GM19351 (cell line): ENCODE results near the gene MEGF11.

Source experiments
- ATAC-seq: cut with Tn5 transposase; IDR thresholded peaks from one replicate; pipeline ENCODE4 v1.9.1; 2021; ENCODE audit warnings: mild to moderate bottlenecking, moderate library complexity; ENCODE audit not compliant: unreplicated experiment

The MEGF11 gene

DNA sequence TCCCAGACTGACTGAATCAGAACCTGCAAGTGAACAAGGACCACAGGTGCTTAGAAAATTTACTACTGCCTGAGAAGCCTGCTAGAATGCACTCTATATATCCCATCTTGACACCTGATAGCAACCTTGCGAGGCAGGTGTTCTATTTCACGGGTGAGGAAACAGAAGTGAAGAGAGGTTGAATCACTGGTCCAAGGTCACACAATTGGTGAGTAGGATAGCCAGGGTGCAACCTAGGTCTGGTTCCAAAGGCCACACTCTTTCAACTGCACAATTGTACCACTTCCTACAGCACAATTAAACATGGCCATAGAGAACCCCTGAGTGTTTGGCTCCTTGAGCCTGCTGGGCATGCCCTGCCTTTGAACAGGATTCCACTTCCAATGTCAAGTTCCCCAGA is 297.2 kb downstream of the MEGF11 start:
- ATAC-seq, result no peak

DNA sequence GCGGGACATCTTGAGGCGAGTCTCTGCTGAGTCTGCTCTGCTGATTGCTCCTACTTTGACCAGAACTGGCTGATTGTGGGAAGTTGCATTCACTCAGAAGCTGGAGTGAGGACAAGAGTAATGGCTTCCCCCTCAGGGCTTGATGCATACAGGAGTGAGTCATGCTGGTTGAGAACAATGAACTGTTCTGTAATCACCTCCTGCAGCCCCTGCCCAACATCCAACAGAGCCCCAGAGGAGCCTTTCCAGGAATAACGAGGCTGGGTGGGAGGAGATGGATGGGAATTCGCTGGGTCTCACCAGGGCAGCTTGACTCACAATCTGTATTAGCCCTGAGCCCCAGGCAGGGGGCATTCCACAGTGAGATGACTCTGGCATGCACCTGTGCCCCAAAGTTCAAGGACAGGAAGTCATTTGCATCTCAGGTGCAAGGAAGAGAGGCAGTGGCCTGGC is 299.2 kb downstream of the MEGF11 start:
- no peak for ATAC-seq

DNA sequence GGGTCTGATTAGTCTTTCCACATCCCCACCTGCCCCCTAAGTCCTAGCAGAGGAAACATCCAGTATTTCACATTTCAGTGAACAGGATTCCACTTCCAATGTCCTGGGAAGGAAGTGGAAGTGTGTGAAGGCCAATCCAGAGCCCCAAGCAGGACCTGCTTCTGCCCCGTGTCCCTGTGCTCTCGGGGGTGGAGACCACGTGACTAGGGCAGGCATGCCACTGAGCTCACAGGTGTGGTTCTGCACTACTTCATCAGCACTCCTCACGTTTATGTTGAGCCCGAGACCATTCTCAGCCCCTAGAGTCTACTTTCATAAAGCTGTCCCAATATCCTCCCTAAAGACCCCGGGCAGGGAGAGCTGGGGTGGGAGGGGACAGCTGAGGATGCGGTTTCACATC is 299.9 kb downstream of the MEGF11 start:
- ATAC-seq, result no peak

DNA sequence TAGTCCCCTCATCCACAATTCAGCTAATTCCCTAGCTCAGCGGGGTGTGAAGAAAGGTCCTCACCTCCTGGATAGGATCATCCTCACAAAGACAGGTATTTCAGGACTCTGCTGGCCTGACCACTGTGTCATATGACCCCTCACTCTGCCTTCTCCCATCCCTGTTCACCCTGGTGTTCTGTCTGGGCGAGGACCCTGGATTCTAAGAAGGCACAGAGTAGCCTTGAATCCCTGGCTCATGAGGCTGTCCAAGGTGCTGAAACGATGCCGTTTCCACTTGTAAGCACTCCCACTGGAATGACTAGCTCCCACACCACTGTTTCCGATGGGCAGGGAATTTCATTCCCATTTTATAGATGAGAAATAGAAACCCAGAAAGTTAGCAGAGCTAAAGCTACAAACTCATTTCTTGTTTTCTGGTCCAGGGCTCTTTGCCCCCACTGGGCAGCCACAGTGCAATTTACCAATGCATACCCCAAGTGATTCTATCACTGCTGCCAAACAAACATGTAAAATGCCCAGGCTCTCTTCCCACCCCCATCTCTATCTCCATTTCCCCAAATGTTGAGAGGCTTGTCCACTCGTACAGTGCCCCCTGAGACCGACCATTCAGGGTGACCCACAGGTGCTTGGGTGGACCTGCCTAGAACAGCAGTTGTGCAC is 301.0 kb downstream of the MEGF11 start:
- ATAC-seq, result no peak

DNA sequence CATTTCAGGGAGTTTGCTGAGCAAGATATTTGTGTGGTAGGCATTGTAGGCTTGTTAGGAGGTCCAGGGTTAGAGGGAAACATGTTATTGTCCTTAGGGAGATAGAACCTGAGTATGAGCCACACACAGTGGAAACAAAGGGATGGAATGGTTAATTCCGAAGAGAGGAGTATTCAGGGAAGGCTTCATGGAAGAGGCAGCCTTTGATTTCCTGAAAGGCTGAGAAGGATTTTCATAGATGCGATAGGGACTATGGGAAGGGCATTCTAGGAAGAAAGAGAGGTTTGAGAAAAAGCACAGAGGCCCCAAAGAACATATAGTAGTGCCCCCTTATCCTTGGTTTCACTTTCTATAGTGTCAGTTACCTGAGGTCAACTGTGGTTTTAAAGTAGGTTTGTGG is 302.5 kb downstream of the MEGF11 start:
- ATAC-seq, result no peak

DNA sequence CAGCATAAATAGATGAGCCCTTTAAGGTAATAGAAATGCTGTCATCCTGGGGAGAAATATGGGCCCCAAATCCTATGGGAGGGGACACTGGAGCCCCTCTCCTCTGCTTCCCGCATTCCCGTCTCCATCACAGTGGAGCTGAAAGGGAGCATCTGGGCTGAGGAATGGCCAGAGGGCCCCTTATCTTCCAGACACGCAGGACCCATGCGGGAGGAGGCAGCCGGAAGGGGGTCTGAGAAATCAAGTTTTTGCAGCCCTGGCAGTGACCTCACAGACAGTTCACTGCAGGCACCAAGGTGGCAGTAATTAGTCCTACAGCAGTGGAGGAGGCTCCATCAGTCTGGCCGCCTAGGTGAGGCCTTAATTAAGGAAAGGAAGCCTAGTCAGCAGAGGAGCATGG is 304.1 kb downstream of the MEGF11 start:
- no peak for ATAC-seq

DNA sequence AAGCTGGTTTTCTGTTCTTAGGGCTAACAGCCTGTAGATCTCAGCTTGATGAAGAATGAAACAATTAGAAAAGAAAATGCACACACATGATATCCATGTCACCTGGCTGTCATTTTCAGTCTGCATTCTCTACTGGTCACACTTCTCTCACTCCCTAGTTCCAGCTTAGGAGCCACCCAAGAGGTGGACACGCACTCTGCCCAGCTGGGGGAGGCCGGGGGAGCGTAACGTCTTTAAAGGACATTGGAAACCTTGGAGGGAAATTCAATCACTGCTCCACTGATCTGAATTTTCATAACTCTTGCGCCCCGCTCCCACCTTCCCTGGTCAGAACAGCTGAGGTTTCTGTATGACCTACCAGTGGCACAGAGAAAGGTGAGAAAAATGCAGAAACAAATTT is 304.5 kb downstream of the MEGF11 start:
- no peak for ATAC-seq

DNA sequence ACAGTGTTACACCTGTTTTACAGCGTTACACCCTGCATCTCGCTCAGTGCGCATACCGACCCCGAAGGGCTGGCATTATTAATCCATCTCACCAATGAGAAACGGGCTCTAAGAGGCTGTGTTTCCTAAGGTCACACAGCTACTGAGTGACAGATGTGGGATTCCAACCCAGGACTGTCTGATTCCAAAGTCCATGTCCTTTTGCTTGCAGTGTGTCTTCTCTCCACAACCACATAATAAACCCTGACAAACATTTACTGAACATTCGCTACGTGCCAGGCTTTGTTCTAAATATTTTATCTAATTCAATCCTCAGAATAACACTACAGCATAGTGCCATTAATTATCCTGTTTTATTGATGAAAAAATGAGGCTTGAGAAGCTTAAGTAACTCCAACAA is 305.2 kb downstream of the MEGF11 start:
- ATAC-seq, result no peak

DNA sequence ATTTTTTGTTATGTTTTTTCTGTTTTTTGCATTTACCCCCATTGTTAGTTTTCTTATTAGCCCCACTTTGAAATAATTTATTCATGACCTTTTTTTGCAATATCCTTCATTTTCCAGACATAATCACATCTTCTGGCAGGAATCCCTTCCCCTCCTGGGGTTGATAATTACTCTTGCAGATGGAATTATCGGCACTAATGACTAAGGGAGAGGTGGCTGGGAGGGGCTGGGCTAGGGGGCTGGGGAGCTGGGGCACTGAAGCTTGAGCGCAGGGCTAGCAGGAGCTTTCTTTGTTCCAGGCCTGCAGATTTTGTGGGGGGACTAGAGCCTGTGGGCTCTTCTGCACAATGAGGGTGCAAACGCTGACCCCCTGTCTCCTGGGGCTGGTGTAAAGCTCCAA is 306.5 kb downstream of the MEGF11 start:
- no peak for ATAC-seq

DNA sequence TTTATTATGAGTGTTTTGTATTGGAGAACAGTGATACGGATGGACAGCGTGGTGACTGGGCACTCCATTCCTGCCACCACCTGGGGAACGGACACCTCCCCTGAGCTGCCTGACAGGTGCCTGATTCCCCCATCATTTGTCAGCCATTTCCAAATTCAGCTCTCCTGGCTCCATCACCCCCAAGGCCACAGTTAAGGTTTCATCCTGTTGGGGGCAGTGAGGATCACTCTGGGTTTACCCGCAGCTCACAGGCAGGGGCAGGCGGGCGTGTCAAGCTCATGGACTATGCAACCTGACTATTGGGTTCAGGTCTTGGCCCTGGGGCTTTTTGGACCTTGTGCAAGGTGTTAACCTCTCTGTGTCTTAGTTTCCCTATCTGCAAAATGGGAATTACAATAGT is 307.9 kb downstream of the MEGF11 start:
- ATAC-seq, result no peak

DNA sequence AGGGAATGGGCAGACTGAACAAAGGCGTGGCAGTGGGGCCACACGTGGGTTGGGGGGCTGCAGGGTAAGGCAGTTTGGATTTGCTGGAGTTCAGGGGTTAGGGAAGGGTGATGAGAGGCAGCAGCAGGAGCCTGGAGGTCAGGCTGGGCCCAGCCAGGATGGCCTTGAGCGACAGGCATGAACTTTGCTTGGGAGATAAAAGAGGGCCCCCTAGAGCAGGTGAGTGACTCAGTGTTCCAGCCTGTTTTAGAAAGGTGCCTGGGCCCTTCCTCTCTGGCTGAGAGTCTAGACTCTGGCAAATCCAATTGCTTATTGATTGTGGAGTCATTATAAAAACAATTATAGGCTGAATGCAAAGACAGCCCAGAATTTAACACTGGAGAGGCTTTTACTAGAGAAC is 309.1 kb downstream of the MEGF11 start:
- ATAC-seq, result no peak

DNA sequence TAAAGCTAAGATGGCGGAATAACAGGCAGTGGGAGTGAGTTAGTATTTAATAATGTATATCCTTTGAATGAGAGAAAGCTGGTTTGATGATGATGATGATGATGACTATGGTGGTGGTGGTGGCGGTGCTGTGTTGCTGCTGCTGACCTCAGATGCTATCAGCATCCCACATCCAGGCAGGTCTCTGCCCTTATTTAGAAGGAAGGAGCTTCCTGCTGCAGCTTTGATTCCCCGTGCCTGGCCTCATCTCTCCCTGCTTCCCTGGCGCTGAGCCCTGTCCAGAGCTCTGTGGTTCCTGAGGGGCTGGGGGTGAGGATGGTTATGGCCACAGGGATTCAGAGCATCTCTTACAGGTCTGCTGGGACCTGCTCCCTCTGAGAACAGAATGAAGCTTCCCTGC is 311.1 kb downstream of the MEGF11 start:
- ATAC-seq, result no peak

DNA sequence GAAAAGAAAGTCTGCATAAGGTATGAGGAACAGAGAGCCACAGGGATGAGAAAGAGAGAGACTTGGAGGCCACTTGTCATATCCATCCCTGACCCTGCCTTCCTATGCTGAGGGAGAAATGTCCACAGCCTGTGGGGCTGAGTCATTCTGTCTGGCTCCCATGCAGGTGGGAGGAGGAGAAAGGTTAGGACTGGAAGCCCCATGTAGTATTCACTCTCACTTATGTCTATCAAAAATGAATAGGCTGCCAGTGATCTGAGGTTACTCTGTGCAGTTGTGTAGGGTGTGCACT is 313.0 kb downstream of the MEGF11 start:
- no peak for ATAC-seq

DNA sequence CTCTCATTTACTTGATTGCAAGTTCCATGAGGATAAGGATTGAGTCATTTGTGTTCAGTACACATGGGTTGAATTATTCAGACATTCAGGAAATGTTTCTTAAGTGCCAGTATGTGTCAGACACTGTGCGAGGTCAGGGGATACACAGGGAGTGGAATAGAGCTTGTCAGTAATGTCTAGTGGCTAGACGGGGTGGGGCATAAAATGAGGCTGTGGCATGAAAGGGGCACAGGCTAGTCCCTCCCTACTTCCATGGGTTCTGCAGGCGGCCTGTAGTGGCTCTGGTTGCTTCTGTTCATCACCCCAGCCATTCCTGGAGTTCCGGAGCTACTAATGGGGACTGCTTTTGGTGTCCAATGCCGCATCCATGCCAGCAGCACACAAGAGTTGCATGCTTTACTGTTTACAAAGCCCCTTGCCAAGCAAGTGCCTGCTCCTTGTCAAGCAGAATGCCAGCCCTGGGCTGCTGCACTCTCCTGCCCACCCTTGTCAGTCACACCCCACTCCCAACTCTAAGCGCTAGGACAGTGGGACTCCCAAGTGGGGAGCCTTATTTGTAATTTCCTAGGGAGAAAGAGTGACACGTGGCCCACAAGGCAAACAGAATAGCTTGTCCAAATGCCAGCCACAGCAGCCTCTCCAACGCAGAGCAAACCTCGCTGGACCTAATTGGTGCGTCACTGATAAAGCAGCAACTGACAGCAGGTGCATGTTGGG is 313.5 kb downstream of the MEGF11 start:
- ATAC-seq, result no peak

DNA sequence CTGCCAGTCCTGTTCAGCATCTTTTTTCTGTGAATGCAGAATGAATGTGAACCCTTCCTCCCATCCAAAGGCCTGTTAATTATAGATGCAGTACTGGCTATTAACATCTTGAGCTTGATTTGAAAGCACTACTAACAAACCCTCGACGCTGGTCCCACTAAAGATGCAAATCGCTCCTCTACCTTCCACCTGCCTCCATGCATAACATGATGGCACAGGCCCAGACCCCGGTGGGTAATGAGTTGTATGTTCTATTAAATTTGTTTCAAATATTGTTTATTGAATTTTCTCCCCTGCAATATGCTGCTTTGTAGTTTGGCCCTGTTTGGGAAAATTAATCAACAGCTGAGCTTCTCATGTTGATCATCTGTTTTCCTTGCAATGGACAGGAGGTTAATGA is 314.9 kb downstream of the MEGF11 start:
- ATAC-seq, result no peak

DNA sequence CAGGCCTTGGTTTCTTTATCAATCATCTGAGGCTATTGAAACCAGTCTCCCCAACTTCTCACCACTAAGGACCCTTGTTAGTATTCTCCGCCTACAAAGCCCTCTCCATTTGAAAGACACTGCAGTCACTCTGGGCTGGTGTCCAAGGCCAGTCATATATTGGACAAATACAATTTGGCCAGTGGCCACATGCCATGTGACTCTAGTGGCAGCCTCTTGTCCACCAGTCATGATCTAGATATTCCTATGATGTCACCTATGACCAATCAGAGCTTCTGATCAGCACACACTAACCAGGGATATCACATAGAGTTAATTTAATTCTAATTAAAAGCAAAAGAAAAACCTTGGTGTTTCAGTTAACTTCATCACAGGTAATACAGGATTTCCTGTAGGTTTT is 316.1 kb downstream of the MEGF11 start:
- no peak for ATAC-seq

DNA sequence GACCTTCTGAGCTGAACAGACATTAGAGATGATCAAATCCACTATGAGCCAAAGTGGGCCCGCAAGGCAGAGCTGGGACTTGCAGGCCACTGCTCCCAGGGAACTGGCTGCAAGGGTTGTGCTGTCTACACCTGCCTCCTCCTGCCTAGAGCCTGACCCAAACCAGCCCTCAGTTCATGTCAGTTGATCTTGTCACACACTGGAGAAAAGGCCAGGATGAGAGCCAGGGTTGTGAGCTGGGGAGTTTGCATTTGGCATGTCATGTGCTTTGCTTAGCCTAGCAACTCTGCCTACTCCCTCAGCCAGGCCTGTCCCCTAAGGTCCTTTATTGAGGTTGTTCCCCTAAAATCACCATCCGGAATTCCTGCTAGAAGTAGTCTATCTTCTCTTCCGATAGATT is 316.5 kb downstream of the MEGF11 start:
- ATAC-seq, result no peak

DNA sequence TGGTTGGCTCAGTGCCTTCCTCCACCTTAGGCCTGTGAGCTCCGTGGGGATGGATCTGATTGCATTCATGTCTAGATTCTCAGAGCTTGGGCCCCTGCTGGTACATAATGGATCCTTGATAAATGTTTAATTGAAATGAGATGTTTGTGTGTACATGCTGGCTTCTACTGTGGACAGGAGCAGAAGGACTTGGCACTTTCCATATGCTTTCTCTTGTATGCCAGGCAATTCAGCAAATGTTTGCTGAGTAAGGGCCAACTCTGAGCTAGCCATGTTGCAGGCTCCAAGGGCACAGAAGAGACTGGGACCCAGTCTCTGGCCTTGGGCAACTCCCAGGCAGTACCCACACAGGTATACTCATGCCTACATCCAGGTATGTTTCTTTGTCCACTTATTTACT is 317.3 kb downstream of the MEGF11 start:
- ATAC-seq, result no peak

DNA sequence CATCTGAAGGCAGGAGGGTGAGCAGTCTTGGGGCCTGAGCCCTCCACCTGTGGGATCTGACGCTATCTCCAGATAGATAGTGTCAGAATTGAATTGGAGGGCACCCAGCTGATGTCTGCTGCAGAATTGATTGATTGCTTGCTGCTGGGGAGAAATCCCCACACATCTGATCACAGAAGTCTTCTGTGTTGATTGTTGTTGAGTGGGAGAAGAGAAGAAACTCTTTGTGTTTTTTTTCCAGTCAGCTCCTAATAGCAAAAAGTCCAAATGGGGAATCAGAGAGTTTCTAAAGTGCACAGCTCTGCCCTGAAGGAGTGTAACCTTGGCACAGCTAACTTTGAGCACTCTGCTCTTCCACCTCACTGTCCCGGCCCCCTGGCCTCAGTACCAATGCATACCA is 318.2 kb downstream of the MEGF11 start:
- ATAC-seq, result no peak

DNA sequence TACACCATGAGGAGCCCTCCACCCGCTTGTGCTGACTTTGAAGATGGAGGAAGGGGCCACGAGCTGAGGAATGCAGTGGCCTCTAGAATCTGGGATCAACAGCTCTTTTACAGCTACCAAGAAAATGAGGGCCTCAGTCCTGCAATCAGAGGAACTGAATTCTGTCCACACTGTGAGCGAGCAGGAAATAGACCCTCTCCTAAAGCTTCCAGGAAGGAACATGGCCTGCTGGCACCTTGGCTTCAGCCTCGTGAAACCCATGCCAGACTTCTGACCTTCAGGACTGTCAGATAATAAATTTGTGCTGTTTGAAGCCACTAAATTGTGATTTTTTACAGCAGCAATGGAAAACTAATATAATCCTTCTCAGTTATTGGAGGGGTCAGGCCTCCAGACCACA is 322.3 kb downstream of the MEGF11 start:
- no peak for ATAC-seq

DNA sequence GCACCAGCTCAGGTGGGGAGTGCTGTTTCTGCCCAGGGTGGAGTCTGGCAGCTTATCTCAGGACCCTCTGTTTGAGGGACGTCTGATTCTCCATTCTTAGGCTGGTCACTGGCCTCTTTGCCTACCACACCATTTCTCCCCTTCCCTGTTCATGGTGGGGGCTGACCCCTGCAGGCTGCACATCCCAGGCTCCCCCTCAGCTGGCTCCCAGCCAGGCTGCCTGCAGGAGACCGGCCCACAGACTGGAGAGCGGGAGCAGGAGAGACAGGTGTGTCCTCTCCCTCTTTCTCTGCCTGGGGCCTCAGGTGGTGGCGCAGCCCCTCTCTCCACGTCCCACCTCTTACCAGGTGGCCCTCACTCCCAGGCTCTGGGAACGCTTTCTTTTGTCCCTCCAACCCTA is 323.4 kb downstream of the MEGF11 start:
- no peak for ATAC-seq

DNA sequence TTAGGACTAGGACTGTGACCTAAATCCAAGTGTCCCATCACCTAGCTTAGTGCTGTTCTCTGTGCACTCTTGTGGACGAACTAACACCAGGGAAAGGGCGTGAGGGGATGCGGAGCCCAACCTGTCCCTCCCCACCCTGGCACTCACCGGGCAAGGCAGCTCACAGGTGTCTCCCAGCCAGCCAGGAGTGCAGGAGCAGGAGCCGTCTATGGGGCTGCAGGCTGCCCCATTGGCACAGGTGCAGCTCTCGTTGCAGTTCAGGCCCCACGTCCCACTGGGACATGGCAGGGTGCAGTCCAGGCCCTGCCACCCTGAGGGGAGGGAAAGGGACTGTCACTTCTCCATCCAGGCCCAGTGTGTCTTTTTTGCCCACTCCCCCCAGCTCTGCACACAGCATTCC is 324.0 kb downstream of the MEGF11 start:
- no peak for ATAC-seq

DNA sequence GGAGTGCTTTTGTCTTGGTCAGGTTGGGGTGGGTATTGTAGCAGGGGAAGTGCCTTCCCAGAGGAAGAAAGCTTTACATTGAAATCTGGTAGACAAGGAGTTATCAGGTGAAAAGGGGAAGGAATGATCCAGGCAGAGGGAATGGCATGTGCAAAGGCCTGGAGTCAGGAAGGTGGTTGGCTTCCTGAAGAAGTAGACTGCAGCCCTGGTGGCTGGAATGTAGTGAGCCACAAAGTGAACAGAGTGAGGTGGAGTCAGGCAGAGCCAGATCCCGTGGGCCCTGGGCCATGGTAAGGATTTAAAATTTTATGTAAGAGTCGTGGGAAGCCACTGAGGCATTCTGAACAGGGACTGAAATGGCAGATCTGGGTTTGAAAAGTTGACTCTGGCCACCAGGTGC is 326.0 kb downstream of the MEGF11 start:
- no peak for ATAC-seq
